PC-3 (cell line): ENCODE measurements around the gene TRMT10B. TPM values are rescaled to one million over a fixed set of nuclear protein-coding genes. Genes with fewer than 3 reads are reported as not detected.

Experiments
- ATAC-seq: fragments of 200-7000 bp; cut with Tn5 transposase; 2 replicates; pipeline ENCODE4 v1.9.1; 2020; ENCODE audit warnings: mild to moderate bottlenecking, moderate library complexity
- BruUV-seq: library from RNA; stranded (reverse); fragments of 400-500 nt; replicated peaks from 2 replicates; lab custom pipeline; 2021; lab: Mats Ljungman, UMichigan
- CTCF ChIA-PET: fragments of 300-600 bp; sonication (Branson Sonifier 250); formaldehyde crosslinking; loops from one replicate; lab custom pipeline; 2022; ENCODE audit warnings: antibody characterized with exemption; lab: Charles Lee
- POLR2A ChIA-PET: fragments of 300-600 bp; sonication (Branson Sonifier 250); formaldehyde crosslinking; loops from one replicate; lab custom pipeline; 2022; ENCODE audit warnings: antibody characterized with exemption; ENCODE audit not compliant: unreplicated experiment; lab: Charles Lee
- DNase-seq: peaks from one replicate; pipeline ENCODE4 v3.0.0-alpha.2; 2015
- H2AFZ ChIP-seq: fragments of 300-600 bp; sonication (generic); 2 replicates; pipeline ENCODE4 v1.6.0; 2016; ENCODE audit warnings: antibody characterized with exemption, low read length
- H3F3A ChIP-seq: fragments of 300-600 bp; sonication (generic); one replicate; pipeline ENCODE4 v1.6.0; 2017; ENCODE audit warnings: antibody characterized with exemption, low read length, control low read depth, mild to moderate bottlenecking; ENCODE audit not compliant: unreplicated experiment
- H3K27ac ChIP-seq: fragments of 300-600 bp; sonication (generic); 2 replicates; pipeline ENCODE4 v1.5.1; 2016; ENCODE audit warnings: mild to moderate bottlenecking, low read length
- H3K27me3 ChIP-seq: fragments of 300-600 bp; sonication (generic); 2 replicates; pipeline ENCODE4 v1.6.1; 2016; ENCODE audit warnings: low read length, mixed read lengths
- H3K36me3 ChIP-seq: fragments of 300-600 bp; sonication (generic); 2 replicates; pipeline ENCODE4 v1.6.1; 2016; ENCODE audit warnings: low read depth, mixed run types, low read length, mixed read lengths
- H3K4me1 ChIP-seq: fragments of 300-600 bp; sonication (generic); 2 replicates; pipeline ENCODE4 v1.5.1; 2016; ENCODE audit warnings: low read length; ENCODE audit not compliant: insufficient read depth
- H3K4me2 ChIP-seq: fragments of 300-600 bp; sonication (generic); 2 replicates; pipeline ENCODE4 v1.6.0; 2016; ENCODE audit warnings: low read length
- H3K4me3 ChIP-seq: fragments of 300-600 bp; sonication (generic); 2 replicates; pipeline ENCODE4 v1.5.1; 2016; ENCODE audit warnings: mild to moderate bottlenecking, low read length, mixed read lengths
- H3K79me2 ChIP-seq: fragments of 300-600 bp; sonication (generic); 2 replicates; pipeline ENCODE4 v1.6.1; 2017; ENCODE audit warnings: low read length, mixed read lengths
- H3K9ac ChIP-seq: fragments of 300-600 bp; sonication (generic); 2 replicates; pipeline ENCODE4 v1.6.0; 2016; ENCODE audit warnings: mild to moderate bottlenecking, low read length
- H3K9me2 ChIP-seq: fragments of 300-600 bp; sonication (generic); replicated peaks from 2 replicates; pipeline ENCODE4 v1.6.1; 2016; ENCODE audit warnings: mixed run types, low read length, mixed read lengths
- H3K9me3 ChIP-seq: fragments of 300-600 bp; sonication (generic); 2 replicates; pipeline ENCODE4 v1.6.1; 2016; ENCODE audit warnings: low read length, mixed read lengths
- H4K20me1 ChIP-seq: fragments of 300-600 bp; sonication (generic); 2 replicates; pipeline ENCODE4 v1.6.1; 2016; ENCODE audit warnings: low read length, mixed read lengths
- EZH2 ChIP-seq: fragments of 300-600 bp; sonication (generic); IDR thresholded peaks from one replicate; pipeline ENCODE4 v1.6.1; 2017; ENCODE audit warnings: antibody characterized with exemption, mild to moderate bottlenecking, low read length; ENCODE audit not compliant: unreplicated experiment
- EZH2phosphoT487 ChIP-seq: fragments of 300-600 bp; sonication (generic); IDR thresholded peaks from 2 replicates; pipeline ENCODE4 v1.6.1; 2018; ENCODE audit warnings: mild to moderate bottlenecking, antibody characterized with exemption, low read length, borderline replicate concordance
- intact Hi-C: fragments of 100-400 bp; cut with micrococcal nuclease; formaldehyde crosslinking; loops from 2 replicates; pipeline ENCODE4 v1.9.0; 2023
- total RNA-seq: library from RNA; depleted of rRNA; stranded (reverse); fragments of >200 nt; gene quantifications from 2 replicates; pipeline ENCODE4 v1.2.3, GENCODE V29; 2014
- TF ChIP-seq, protein P1 (sequence below): fragments of 300-600 bp; sonication (generic); conservative IDR thresholded peaks from 2 replicates; pipeline ENCODE4 v1.5.1; 2017; ENCODE audit warnings: antibody characterized with exemption, low read depth, mild to moderate bottlenecking, low read length

TRMT10B gene
- total RNA-seq, 1 experiment from 2014 or later = 1.1 TPM

DNA sequence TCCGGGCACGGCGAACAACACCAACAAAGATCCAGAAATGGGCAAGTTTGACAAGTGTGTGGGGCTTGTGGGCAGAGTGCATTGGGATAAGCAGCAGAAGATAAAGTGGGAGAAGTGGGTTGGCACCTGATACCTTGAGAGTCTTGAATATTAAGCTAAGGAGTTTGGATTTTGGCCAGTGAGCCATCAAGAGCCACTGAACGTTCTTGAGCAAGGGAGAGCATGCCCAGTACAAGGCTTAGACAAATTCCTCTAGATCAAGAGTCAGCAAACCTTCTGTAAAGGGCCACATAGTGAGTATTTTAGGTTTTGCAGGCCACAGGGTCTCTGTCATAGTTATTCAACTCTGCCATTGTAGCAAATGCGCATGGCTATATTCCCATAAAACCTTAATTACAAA, 26.6 kb upstream of the TRMT10B start:
- Histone ChIP-seq H4K20me1 (no peaks in the 10 kb centered on the region), H3K4me2 (no peak overlapping the region), H3K9ac (no peak overlapping the region), H3K4me1 (peaks cover 11% of the 10 kb centered on the region; the same call in 1 of the 2 replicates), H3K4me3 (no peak overlapping the region), H3K36me3 (no peaks in the 10 kb centered on the region), H3K9me3 (no peaks in the 10 kb centered on the region), H3K27me3 (no peaks in the 10 kb centered on the region), H2AFZ (no peak overlapping the region), H3K9me2 (no peaks in the 10 kb centered on the region), H3F3A (no peaks in the 10 kb centered on the region), H3K27ac (no peak overlapping the region), H3K79me2 (no peaks in the 10 kb centered on the region)
- no peak for TF ChIP-seq EZH2phosphoT487
- TF ChIP-seq, protein P1, sequence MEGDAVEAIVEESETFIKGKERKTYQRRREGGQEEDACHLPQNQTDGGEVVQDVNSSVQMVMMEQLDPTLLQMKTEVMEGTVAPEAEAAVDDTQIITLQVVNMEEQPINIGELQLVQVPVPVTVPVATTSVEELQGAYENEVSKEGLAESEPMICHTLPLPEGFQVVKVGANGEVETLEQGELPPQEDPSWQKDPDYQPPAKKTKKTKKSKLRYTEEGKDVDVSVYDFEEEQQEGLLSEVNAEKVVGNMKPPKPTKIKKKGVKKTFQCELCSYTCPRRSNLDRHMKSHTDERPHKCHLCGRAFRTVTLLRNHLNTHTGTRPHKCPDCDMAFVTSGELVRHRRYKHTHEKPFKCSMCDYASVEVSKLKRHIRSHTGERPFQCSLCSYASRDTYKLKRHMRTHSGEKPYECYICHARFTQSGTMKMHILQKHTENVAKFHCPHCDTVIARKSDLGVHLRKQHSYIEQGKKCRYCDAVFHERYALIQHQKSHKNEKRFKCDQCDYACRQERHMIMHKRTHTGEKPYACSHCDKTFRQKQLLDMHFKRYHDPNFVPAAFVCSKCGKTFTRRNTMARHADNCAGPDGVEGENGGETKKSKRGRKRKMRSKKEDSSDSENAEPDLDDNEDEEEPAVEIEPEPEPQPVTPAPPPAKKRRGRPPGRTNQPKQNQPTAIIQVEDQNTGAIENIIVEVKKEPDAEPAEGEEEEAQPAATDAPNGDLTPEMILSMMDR = no peak
- TF ChIP-seq EZH2 = no peak
- DNase-seq = no peak
- CTCF ChIA-PET = no interaction called here
- intact Hi-C loops = no loop called here
- ATAC-seq = no peak
- BruUV-seq = no TSS peak
- POLR2A ChIA-PET = no interaction called here

DNA sequence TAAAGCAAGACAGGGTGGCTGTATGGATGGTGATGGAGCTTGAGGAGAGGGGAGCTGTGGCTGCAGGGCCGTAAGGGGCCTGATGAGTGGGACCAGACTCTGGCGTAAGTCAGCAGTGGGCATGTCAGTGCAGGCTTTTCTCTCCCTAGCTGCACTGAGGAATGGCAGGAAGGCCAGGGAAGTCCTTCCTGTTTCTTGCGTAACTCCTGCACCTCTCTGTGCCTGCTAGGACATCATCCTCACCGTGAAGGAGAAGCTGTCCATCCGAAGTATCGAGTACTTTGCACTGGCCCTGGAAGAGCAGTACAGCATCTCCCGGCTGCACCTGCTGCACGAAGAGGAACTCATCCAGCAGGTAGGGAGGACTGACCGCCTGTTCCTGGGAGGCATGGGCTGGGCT, 24.1 kb upstream of the TRMT10B start:
- H3K9ac ChIP-seq = no peak overlapping the region
- ChIA-PET POLR2A (no interaction called here), CTCF (no interaction called here)
- no peaks in the 10 kb centered on the region for H3K9me3 ChIP-seq
- no peak overlapping the region for H3K27ac ChIP-seq
- H3K79me2 ChIP-seq = no peaks in the 10 kb centered on the region
- intact Hi-C loops = no loop called here
- no peaks in the 10 kb centered on the region for H3K9me2 ChIP-seq
- no TSS peak for BruUV-seq
- no peaks in the 10 kb centered on the region for H3K36me3 ChIP-seq
- no peak for TF ChIP-seq EZH2
- TF ChIP-seq, protein P1 = no peak
- no peak for TF ChIP-seq EZH2phosphoT487
- H3F3A ChIP-seq = no peaks in the 10 kb centered on the region
- DNase-seq (no peak), ATAC-seq (no peak)
- peaks cover 11% of the 10 kb centered on the region; the same call in 1 of the 2 replicates for H3K4me1 ChIP-seq
- H3K27me3 ChIP-seq = no peaks in the 10 kb centered on the region
- H3K4me3 ChIP-seq = no peak overlapping the region
- no peaks in the 10 kb centered on the region for H4K20me1 ChIP-seq
- H3K4me2 ChIP-seq = no peak overlapping the region
- H2AFZ ChIP-seq = no peak overlapping the region

GRCh38 chr9:37730256-37730655, 23.3 kb upstream of the TRMT10B start:
- no peaks in the 10 kb centered on the region for H3K36me3 ChIP-seq
- H3K4me3 ChIP-seq = no peak overlapping the region
- no peaks in the 10 kb centered on the region for H3K9me3 ChIP-seq
- ChIA-PET POLR2A (no interaction called here), CTCF (no interaction called here)
- H3F3A ChIP-seq = no peaks in the 10 kb centered on the region
- H3K27me3 ChIP-seq = no peaks in the 10 kb centered on the region
- H3K27ac ChIP-seq = no peak overlapping the region
- peak; percentile 92 for ATAC-seq
- peak; percentile 46 for DNase-seq
- H3K9ac ChIP-seq = no peak overlapping the region
- H2AFZ ChIP-seq = no peak overlapping the region
- H3K9me2 ChIP-seq = no peaks in the 10 kb centered on the region
- H4K20me1 ChIP-seq = no peaks in the 10 kb centered on the region
- H3K4me1 ChIP-seq = peaks cover 11% of the 10 kb centered on the region; the same call in 1 of the 2 replicates
- TF ChIP-seq, protein P1 = no peak
- TF ChIP-seq EZH2 (no peak), EZH2phosphoT487 (no peak)
- no TSS peak for BruUV-seq
- intact Hi-C loops = no loop called here
- 0 out of 2 replicates have a peak overlapping the region, but pooled peaks have one; percentile 41 for H3K4me2 ChIP-seq
- H3K79me2 ChIP-seq = no peaks in the 10 kb centered on the region
